Measurements from ENCODE around the gene SLC25A42.

Gene SLC25A42

GRCh38 chr19:19051478-19052213 is 12.1 kb upstream of the SLC25A42 start:
- DNase-seq (ENCODE audit: low spot score), result no peak

- no peak for DNase-seq (ENCODE audit: low spot score)
These were observed 10.9 kb upstream of the SLC25A42 start for GRCh38 chr19:19052921-19053320.

- DNase-seq (ENCODE audit: low spot score), result peak; percentile 4
These were observed 10.1 kb upstream of the SLC25A42 start for GRCh38 chr19:19053508-19054314.

GRCh38 chr19:19054315-19054938 is 9.4 kb upstream of the SLC25A42 start:
- DNase-seq (ENCODE audit: low spot score), result no peak

GRCh38 chr19:19054939-19055440 is 8.8 kb upstream of the SLC25A42 start:
- no peak for DNase-seq (ENCODE audit: low spot score)

- no peak for DNase-seq (ENCODE audit: low spot score)
These were observed 8.1 kb upstream of the SLC25A42 start for GRCh38 chr19:19055701-19056100.

- DNase-seq (ENCODE audit: low spot score), result no peak
These were observed 7.0 kb upstream of the SLC25A42 start for GRCh38 chr19:19056636-19057275.

- no peak for DNase-seq (ENCODE audit: low spot score)
These were observed 6.5 kb upstream of the SLC25A42 start for GRCh38 chr19:19057317-19057716.

- no peak for DNase-seq (ENCODE audit: low spot score)
These were observed 6.1 kb upstream of the SLC25A42 start for GRCh38 chr19:19057720-19058119.

GRCh38 chr19:19059018-19059836 is 4.6 kb upstream of the SLC25A42 start:
- no peak for DNase-seq (ENCODE audit: low spot score)

- no peak for DNase-seq (ENCODE audit: low spot score)
These were observed 3.8 kb upstream of the SLC25A42 start for GRCh38 chr19:19059837-19060611.

- DNase-seq (ENCODE audit: low spot score), result no peak
These were observed 2.3 kb upstream of the SLC25A42 start for GRCh38 chr19:19061506-19061905.

GRCh38 chr19:19062454-19063182 is 1.2 kb upstream of the SLC25A42 start:
- DNase-seq (ENCODE audit: low spot score), result peak; percentile 3

GRCh38 chr19:19064098-19064722 is 416 bp downstream of the SLC25A42 start:
- DNase-seq (ENCODE audit: low spot score), result no peak

- DNase-seq (ENCODE audit: low spot score), result no peak
These were observed 1.3 kb downstream of the SLC25A42 start for GRCh38 chr19:19064811-19065745.

GRCh38 chr19:19067276-19068072 is 3.7 kb downstream of the SLC25A42 start:
- no peak for DNase-seq (ENCODE audit: low spot score)

Data from LoVo (cell line).